ENCODE results near the gene STK40.

STK40 gene

DNA sequence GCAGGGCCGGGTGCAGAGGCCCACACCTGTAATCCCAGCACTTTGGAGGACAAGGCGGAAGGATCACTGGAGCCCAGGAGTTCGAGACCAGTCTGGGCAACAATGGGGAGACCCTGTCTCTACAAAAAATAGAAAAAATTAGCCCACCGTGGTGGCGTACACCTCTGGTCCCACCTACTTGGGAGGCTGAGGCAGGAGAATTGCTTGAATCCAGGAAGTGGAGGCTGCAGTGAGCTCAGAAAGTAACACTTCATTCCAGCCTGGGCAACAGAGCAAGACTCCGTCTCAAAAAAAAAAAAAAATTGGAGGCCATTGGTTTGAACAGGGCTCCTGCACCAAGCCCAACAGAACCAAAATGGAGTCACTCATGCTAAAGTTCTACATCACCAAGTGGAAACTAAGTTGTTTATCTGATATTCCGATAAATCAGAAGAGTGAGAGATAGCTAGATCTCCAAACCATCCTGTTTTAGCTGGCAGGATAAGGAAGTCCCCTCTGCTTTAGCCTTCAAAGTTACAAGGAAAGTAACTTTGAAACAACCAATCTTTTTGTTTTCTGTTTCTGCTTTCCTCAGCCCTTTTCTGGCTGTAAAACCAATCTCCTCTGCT is 12.8 kb upstream of the STK40 start:
- DNase-seq (ENCODE audit: low spot score): no peak

DNA sequence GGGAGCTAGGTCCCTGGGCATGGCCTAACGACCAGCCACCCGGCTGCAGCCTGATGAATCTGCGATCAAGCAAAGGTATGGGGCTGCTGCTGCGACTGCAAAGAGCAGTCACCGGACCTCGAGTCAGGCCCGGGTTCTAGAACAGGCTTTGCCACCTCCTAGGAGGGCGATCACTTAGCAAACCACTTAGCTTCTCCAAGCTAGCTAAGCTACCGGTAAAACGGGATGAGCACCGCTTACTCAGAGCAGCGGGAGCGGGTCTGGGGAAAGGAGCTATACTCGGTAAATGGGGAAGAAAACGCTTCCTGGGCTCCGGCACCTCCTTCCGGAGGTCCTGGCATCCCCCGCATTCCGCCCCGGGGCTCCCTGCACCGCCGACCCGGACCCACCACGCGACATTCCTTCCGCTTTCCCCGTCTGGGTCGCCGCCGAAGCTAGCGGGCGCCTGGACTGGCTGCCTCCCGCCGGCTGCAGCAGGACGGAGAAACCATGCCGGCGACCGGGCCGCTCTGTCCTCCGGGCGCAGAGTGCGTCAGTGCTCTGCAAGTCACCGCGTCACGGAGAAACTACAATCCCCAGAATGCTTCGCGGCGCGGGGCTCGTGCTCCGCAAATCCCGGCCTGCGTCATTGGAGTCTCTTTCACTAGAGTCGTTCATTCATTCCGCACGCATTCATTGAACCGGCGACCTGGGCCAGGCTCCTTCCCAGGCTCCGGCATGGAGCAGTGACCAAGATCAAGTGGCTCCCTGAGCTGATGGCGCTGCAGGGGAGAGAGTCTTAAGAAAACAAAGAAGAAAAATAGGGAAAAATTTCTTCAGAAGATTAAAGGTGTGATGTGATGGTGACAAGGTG is 11.9 kb upstream of the STK40 start, which contains the start of gene LSM10:
LSM10 (minus strand) TSS at position 531 of the 853 bp plus-strand sequence. CDS start 3,779 bp downstream, outside the sequence.
- DNase-seq (ENCODE audit: low spot score): peak; percentile 89

DNA sequence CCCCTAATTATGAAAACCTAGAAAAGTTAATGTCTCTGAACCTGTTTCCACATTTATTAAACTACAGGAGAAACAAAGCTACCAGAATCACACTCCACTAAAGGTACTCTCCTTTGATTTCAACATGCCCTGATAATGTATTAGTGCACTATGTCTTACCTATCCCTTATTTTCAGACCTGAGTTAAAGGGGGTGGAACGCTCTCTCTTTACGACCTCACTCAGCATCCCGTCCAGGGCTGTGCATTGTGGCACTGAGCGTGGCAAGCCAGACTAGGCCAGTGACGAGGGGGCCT is 11.3 kb upstream of the STK40 start:
- no peak for DNase-seq (ENCODE audit: low spot score)

DNA sequence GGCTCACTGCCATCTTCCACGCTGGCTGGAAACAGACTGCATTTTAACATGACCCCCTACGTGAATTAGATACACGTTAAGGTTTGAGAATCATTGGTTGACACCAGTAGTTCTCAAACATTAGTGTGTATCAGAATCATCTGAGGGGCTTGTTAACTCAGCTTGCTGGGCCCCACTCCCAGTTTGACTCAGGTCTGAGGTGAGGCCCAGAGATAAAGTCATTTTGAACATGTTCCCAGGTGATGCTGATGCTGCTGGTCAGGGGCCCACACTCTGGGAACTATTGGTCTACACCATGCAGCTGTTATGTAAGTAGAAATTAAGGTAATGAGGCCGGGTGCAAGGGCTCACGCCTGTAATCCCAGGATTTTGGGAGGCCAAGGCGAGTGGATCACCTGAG is 10.6 kb upstream of the STK40 start:
- no peak for DNase-seq (ENCODE audit: low spot score)

DNA sequence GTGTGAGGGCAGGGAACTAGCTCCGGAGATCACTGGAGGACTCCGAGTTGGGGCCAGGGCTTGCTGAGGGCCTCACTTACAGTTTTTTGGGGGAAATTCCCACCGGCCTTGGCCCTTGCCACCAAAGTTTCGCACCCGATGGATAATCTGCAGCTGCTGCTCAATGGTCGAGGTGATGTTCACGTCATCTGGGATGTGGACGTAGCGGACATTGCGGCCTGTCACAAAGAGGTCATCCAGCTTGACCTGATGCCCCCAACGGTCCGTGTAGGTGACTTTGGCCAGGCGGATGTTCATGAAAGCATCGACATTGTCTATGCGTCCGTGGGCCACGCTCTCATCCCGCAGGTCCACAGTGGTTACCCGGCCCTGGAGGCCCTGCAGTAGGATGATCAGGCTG is 8.0 kb upstream of the STK40 start:
- no peak for DNase-seq (ENCODE audit: low spot score)

DNA sequence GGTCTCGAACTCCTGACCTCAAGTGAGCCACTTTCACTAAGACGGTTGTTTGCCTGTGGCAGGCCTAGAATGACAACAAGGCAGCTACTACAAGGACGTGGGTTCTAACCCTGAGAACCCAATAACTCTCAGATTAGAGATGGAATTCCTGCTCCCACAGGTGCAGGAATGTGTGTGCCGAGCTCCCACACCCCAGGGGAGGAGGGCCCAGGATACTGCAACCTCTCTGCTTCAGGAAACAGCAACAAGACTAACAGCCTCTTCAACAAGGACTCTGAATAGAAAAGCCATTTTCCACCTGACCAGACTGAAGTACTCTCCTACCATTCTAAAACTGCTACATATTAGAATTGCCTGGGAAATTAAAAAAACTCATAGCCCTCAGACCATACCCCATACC is 7.1 kb upstream of the STK40 start:
- DNase-seq (ENCODE audit: low spot score): no peak

DNA sequence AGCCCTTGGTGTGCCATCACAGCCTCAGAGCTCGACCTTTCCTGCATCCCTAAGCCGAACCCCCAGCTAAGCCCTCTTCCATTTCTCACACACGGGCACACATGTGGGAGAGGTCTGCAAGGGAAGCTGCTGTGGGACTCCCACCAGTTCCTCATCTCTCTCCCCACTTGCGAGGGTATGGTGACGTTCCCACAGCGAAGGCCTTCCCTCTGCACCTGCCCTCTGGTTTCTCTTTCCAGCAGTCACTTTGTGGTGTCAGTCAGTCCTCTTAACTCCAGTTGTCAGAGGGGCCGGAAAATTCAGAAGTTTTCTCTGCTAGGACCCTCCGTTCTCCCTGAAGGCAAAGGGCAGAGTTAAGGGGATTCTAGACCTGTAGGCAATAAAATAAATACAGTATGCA is 5.5 kb upstream of the STK40 start:
- no peak for DNase-seq (ENCODE audit: low spot score)

DNA sequence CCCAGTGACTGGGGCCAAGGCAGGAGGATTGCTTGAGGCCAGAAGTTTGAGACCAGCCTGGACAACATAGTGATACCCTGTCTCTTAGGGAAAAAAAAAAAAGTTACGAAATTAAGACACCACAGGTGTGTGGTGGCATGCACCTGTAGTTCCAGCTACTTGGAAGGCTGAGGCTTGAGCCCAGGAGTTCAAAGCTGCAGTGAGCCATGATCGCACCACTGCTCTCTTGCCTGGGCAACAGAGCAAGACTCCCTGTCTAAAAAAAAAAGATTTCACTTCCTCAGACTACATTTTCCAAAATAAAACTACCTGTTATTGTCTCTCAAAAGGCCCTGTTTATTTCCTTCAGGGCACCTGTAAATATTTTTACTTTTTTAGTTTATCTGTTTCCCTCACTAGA is 4.7 kb upstream of the STK40 start:
- no peak for DNase-seq (ENCODE audit: low spot score)

DNA sequence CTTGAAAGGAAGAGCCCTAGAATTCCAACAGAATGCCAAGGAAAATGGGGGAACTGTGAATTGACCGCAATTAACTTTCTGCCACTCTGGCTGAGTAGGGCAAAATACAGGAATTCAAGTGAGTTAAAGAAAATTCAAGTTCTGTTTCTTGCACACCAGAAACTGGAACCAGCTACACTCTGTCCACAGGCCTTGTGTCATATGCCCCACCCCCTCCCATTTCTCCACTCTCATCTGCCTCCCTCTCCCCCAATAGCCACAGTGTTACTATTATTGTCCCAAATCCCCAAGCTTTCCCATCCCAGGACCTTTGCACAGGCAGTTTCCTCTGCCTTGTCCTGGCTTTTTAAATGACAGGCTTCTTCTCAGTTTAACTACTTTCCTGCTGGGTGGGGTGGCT is 4.3 kb upstream of the STK40 start:
- no peak for DNase-seq (ENCODE audit: low spot score)

DNA sequence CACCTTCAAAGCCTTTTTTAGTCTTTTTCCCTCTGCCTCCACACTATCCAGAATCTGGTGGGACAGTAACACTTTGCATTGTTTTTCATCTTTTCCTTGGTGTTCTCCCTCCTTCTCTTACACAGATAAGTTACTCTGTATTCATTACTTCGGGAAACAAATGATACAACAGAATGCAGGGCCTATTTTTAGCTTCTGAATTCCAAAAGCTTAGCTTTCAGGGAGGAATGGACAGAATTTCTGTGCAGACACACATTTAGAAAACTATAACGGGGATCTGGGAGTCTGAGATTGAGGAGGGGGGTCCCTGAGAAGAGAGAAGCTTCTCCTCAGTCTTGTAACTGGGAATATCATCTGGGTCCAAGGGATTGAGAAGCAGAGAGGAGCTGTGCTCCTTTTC is 3.5 kb upstream of the STK40 start:
- no peak for DNase-seq (ENCODE audit: low spot score)

DNA sequence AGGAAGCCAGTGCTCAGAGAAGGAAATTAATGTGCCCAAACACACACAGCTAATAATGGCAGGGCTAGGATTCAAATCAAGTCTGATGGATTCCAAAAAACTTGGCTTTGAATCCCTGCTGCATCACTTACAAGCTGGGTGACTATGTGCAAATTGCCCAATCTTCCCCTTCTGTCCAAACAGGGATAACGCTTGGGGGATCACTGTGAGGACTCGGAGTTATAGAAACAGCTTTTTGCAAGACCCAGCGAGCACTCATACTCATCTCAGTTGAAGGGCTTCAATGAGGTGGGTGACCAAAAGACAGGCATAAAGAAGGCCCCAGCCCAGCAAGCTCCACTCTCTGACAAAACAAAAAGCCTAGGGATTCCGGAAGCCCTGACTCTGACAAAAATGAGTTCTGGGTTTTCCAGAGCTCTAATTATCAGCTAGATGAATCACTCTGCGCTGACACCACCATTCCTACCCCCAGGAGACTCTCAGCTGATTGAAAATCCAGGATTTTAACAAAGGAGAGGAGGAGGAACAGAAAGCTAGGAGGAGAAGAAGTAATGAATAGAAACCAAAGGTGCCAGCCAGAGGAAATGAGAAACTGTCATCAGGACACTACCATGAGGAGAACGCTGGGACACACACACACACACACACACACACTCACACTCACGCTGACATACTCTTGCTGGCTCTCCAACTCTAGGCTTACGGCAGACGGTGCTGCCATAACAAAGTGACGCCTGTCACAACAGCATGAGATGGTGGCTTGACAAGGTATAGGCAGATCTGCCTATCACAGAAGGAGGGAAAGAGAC is 1.6 kb upstream of the STK40 start:
- no peak for DNase-seq (ENCODE audit: low spot score)

DNA sequence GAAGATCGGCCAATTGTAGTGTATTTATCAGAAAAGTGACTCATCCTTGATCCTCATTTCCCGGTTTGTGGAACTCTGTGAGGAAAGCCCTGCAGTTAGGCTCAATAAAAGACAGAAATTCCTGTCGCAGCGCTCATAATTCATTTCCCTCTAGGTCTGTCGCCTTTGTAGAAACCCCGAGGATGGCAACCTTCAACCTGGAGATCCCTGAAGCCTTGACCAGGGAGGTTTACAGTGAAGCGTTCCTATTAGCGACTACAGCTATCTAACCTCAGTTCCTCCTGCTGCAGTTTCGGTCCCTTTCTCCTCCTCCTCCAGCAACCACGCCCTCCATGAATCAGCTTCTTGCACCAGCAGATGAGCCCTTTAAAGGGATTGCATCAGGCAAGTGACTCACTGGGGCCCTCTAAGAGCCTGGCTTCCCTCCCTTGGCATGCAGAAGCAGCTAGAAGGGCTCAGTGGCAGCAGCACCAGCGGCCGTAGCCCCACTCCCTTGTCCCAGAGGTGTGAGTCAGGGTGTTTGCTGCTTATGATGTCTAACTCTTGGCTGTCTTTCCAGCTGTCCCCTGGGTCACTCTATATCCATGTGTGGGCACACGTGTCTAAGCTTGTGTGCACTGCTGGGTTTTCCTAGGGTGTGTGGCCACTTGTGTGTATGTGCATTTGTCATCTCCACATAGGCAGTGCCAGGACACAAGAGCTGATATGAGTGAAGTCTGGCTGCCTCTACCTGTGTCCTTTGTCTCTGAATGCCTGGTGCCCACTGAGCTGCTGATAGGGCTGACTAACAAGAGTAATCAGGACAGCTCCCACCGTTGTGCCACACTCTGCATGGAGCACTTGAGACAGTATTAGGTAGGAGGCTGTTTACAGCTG is 779 bp upstream of the STK40 start:
- DNase-seq (ENCODE audit: low spot score): peak; percentile 87

DNA sequence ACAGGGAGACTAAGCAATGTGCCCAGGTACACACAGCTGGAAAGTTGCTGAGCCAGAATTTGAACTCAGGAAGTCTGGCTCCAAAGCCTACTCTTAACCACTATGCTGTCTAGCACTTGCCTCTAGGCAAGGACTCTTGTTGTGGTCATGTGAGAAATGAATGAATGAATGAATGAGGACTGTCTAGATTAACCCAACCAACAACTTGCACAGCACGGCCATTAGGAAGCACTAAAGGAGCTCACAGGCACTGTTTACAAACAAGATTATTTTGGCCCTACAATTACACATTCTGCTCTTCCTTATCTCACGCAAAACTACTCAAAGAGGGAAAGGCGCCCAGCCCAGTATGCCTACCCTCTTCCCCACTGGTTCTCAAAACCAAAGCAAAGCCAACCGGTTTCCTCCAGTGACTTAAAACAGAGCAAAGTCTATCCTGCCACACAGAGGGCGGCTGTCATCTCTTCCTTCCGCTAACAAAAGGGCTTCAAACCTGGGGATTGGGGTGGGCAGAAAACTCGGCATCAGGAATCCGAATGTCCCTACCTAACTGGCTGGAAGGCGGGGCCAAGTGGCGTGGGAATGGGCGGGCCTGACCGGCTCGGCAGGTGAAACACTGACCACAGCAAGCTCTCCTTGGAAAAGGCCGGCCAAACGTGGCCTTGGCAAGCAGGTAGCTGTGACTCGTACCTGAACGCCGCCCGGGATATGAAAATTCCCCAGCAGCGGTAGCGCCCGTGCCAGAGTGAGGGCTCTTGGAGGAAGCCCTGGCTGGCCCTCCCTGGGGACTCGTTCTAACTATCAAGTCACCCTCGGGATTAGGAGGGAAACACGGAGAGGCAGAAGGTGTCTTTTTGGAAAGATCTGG is 948 bp downstream of the STK40 start:
- DNase-seq (ENCODE audit: low spot score): no peak

DNA sequence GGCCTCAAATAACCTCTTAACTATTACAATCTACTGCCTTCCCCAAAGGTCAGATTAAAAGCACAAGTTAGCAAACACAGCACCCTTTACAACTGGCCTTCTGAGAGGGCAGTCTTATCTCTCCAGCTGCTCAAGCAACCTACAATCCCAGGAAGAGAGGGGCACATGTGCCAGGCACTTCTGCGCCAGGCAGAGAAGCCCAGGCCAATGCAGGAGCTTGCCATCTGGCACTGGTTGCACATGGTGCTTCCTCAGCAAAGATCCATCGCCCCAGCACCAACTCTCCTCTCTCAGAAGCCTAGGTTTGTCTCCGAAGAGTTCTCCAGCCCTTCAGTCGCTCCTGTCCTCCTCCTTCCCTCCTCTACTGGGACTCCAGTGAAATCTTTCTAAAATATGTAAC is 2.5 kb downstream of the STK40 start:
- DNase-seq (ENCODE audit: low spot score): no peak

DNA sequence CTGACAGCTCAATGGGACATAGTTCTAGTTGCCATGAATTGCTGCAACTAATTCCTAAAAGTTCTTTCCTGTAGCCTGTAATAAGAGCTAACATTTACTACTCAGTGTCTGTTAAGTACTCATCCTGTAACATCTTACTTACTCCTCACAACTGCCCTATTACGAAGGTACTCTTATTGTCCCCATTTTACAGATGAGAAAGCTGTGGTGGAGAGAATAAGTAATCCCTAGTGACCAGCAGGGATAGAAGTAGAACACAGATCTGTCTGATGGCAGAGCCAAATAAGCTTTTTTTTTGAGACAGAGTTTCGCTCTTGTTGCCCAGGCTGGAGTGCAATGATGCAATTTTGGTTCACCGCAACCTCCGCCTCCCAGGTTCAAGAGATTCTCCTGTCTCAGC is 3.1 kb downstream of the STK40 start:
- no peak for DNase-seq (ENCODE audit: low spot score)

DNA sequence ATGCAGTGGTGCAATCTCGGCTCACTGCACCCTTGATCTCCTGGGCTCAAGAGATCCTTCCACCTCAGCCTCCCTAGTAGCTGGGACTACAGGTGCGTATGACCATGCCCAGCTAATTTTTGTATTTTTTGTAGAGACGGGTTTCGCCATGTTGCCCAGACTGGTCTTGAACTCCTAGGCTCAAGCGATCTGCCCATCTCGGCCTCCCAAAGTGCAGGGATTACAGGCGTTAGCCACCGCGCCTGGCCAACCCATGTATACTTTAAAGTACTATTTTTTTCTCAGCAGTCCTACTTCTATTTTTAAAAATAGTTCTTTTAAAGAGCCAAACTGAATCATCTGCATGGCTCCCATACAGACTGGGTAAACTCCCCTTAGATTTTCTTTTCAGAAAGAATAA is 3.5 kb downstream of the STK40 start:
- no peak for DNase-seq (ENCODE audit: low spot score)

DNA sequence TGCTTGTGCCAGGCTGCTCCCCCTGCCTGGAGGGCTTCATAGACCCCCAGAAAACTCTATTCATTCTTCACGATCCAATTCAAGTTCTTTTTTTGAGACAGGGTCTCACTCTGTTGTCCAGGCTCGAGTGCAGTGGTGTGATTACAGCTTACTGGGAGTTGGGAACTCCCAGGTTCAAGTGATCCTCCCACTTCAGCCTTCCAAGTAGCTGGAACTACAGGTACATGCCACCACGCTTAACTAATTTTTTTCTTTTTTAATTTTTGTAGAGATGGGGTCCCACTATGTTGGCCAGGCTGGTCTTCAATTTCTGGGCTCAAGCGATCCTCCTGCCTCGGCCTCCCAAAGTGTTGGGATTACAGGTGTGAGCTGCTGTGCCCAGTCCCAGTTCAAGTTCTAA is 4.3 kb downstream of the STK40 start:
- DNase-seq (ENCODE audit: low spot score): no peak

DNA sequence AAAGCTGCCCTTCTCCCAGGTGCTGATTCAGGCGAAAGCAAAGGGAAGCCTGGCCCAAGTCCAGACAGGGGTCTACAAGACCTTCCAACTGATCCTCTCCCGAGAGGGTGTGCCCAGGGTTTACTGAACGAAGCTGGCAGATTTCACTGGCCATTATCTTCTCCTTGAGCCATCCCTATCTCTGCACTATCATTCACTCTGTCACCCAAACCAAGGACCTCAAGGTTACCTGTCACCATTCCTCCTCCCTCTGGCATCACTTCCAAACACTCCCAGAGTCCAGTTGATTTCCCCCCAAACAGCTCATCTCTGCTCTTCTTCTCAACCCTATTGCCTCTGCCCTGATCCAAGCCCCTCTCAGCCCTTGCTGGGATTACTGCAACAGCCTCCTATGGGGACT is 4.9 kb downstream of the STK40 start:
- DNase-seq (ENCODE audit: low spot score): no peak

DNA sequence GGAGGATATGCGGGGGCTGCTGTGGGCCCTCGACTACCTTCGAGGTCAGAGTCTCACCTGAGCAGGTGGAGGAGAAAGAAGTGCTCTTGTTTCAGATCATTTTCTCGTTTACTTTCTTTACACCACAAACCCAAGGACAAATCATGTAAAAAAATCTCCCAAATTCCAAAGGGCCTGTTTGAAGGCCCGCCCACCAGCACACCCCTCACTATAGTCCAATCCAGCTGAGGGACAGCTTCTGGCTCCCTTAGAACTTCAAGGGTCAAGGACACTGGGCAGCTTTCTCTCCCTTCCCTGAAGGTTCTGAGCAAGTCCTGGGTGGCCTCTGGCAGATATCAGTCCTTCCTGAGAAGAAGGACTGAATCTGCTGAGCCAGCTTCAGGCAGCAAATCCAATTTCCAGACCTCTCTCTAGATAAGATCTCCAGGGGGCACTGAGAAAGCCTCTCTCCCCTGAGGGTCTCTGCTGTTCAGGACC is 5.5 kb downstream of the STK40 start:
- DNase-seq (ENCODE audit: low spot score): no peak

DNA sequence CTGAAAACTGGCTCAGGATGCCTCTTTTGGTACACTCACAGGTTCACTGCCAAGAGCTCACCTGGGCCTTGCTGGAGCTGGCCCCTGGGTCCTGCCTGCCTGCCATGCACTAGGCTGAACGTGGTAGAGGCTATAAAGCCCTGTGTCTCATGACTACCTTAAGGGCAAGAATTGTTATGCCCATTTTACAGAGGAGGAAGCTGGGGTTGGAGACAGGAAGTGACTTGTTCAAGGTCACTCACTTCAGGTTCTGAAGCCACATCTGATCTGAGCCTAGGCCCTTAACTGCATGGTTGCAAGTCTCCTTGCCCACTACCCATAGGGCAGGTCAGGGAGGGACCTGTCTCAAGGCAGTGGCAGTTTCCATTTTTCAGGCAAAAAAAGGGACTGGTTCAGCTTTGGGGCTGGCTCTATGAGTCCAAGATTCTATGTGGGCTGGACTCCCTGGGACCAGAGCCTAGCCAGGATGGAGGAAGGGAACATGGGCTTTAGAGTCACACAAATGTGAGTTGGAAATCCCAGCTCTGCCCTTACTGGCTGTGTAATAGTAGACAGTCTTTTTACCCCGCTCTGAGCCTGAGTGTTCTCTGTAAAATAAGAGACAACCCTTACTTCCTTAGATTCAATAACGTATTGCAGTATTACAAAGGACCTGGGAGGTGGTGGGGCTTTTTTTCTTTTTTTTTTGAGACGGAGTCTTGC is 7.8 kb downstream of the STK40 start:
- no peak for DNase-seq (ENCODE audit: low spot score)
